Suprapubic skin (tissue), 4 donors: Measurements from ENCODE around the gene NBEA.

Experiments
- EP300 ChIP-seq: sonication (generic); formaldehyde crosslinking; IDR thresholded peaks from one replicate; pipeline ENCODE4 v1.6.1; 2017; ENCODE audit warnings: antibody characterized with exemption
- POLR2A ChIP-seq, 2 donors: fragments of 450-650 bp; IDR thresholded peaks; one replicate each; pipeline ENCODE4 v1.6.1; 2017; ENCODE audit warnings: antibody characterized with exemption in 2 of 2, mild to moderate bottlenecking in 2 of 2, moderate library complexity in 2 of 2
- POLR2AphosphoS5 ChIP-seq, 3 donors: sonication (generic); formaldehyde crosslinking; IDR thresholded peaks; one replicate each; pipeline ENCODE4 v1.6.1; 2017; ENCODE audit warnings: antibody characterized with exemption in 3 of 3
- TF ChIP-seq, protein P1 (sequence below), 2 donors: fragments of 200-600 bp in 1 of 2; fragments of 450-650 bp in 1 of 2; sonication (generic) in 1 of 2; IDR thresholded peaks; one replicate each; pipeline ENCODE4 v1.5.1; 2016 to 2019; ENCODE audit warnings: antibody characterized with exemption in 2 of 2, mild to moderate bottlenecking in 1 of 2, moderate library complexity in 1 of 2

DNA sequence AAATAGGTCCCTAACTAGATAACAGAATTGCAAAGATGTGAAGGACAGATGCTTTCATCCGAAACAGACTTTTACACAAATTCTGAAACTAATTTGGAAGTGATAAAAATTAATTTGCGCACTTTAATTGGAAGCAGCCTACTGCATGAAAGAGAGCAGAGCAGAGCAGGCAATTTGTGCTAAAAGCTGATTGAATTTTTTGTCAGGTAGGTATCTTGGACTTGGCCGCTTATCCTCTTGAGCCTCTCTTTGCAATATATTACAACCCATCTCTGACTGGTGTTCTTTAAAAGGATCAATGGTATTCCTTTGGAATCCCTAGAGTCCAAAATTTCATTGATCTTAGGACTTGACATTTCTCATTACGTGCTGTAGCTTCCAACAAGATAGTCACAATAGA is 717.7 kb downstream of the NBEA start:
- TF ChIP-seq, protein P1, sequence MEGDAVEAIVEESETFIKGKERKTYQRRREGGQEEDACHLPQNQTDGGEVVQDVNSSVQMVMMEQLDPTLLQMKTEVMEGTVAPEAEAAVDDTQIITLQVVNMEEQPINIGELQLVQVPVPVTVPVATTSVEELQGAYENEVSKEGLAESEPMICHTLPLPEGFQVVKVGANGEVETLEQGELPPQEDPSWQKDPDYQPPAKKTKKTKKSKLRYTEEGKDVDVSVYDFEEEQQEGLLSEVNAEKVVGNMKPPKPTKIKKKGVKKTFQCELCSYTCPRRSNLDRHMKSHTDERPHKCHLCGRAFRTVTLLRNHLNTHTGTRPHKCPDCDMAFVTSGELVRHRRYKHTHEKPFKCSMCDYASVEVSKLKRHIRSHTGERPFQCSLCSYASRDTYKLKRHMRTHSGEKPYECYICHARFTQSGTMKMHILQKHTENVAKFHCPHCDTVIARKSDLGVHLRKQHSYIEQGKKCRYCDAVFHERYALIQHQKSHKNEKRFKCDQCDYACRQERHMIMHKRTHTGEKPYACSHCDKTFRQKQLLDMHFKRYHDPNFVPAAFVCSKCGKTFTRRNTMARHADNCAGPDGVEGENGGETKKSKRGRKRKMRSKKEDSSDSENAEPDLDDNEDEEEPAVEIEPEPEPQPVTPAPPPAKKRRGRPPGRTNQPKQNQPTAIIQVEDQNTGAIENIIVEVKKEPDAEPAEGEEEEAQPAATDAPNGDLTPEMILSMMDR (IDR thresholded peaks at IDR 0.05) = no peak
- TF ChIP-seq EP300 = no peak
- TF ChIP-seq POLR2AphosphoS5 (IDR thresholded peaks at IDR 0.05) = no peak
- TF ChIP-seq POLR2A (IDR thresholded peaks at IDR 0.05) = no peak
